ENCODE results near the gene PACSIN3.
A peak's percentile ranks its signal among the peaks of the same experiment; 100 is the strongest.

The PACSIN3 gene

DNA sequence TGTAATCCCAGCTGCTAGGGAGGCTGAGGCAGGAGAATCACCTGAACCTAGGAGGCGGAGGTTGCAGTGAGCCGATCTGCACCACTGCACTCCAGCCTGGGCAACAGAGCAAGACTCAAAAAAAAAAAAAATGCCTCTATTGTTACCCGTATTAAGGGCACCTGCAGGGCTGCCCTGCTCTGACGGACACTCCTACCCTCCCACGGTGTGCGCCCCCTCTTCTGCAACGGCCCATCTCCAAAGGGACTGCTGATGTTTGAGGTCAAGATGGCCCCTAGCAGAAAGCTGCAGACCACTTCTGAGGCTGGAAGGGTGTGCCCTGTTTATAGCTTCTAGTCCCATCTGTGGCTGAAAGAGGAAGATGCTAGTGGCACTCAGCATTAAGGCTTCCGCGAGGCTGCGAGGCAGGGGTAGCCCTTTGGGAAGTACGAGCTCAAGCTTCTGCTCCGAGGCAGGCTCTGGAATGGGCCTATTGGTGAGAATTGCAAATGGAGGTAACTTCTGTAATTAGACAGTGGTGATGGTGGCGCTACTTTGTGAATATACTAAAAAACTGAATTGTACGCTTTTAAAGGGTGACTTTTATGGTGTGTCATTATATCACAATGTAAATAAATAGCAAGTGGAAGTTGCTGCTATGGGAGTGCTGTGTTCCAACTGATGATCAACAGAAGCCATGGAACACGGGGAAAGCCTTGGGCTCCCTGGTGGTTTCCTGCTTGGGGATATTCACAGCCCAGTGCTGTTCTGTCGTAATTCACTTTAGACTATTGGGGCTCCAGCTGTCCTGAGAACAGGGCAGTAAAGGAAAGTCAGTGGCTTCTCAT lies 33.9 kb downstream of the PACSIN3 start:
- no peak for DNase-seq

- no peak for DNase-seq
These were observed 36.5 kb downstream of the PACSIN3 start for GRCh38 chr11:47149782-47150181.

DNA sequence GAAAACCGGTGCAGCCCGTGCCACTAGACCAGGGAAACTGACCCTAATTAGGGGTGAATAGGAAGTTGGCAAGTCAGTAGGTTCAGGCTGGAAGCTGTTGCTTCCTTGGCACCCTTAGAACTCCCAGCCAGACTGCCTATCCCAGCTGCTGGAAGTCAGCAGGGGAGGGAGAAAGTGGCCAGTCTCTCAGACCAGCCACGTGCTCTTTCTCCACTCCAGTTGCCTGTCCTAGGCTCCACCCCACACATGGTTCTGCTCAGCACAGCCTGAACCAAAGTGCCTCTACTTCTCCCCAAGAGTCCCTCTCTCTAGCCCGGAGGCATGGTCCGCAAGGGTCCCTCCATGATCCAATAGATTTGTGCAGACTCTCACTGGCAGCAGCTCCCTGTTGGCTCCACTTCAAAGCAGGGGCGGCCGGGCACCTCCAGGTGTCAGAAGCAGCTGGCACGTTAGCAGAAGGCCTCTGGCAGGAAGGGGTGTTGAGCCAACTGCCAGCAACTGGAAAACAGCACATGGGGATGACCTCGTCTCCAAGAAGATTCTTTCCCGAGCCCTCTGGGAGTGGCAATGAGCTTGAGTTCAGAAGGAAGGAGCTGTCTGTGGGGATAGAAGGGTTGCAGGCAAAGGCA lies 37.2 kb downstream of the PACSIN3 start:
- DNase-seq, result no peak

- no peak for DNase-seq
These were observed 38.0 kb downstream of the PACSIN3 start for GRCh38 chr11:47148270-47148669.

GRCh38 chr11:47147681-47148080 lies 38.6 kb downstream of the PACSIN3 start:
- DNase-seq, result no peak

DNA sequence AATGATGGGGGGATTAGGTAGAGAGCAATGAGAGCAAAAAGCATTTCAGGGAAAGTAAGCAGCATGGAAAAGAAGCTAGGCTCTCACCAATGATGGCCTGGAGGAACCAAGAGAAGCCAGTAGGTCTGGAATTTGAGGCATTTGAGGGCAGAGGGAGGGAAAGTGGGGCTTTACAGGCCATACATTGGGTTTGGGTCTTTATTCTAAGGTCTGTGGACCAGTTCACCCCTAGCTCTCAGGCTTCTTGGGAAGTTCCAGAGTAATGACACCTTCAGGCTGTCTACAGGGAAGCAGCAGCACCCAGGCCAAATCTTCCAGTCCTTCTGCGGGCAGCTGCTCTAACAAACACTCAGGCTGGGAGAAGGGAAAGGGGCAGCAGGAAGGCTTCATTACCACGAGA lies 39.0 kb downstream of the PACSIN3 start:
- DNase-seq, result no peak

DNA sequence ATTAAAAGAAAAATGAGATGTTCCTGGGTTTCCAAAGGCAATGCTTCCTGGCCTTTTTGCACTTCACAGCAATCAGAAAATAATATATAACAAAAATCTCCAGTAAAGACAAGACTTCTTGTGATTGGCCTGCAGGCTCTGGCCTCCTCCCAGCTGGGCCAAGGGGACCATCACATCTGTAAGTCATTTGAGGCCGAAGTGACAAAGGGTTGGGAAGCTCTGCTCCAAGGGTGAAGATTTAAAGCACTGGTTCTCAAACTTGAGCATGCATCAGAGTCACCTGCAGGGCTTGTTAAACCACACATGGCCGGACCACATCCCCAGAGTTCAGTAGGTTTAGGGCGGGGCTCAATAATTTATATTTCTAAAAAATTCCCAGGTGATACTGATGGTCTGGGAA lies 41.7 kb downstream of the PACSIN3 start:
- DNase-seq, result no peak

GRCh38 chr11:47143322-47143721 lies 42.9 kb downstream of the PACSIN3 start:
- no peak for DNase-seq

DNA sequence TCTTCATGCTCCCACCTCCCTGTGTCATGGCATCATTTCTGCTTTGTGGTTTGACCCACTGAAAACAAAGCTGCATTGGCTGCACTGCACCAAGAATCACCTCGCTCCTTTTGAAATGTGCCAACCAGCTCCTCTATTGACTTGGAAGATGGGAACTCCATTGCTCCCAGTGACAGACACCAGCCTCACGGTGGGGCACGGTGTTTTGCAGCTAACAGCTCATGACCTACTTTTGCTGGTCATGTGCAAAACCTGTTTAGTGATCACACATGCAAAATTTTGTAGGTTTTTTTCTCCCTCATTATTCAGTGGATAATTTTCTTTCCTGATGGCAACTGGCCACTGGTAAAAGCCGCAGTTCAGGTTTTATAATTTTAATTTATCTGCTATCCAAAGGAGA lies 46.4 kb downstream of the PACSIN3 start:
- DNase-seq, result no peak

DNA sequence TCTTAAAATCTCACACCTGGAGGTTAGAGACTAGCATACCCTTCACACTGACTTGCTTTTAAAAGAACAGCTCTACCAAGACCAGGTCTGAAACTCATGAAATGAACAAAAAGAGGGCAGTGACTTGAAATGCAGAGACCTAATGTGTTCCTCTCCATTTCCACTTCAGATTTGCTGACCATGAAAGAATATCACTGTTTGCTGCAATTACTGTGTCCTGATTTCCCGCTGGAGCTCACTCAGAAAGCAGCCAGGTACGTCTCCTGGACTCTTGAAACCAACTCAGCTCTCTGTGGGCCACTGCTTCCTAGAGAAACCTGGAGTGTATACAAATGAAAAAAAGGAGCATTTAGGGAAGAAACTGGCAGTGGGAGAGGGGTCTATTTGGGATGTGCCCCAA lies 48.8 kb downstream of the PACSIN3 start:
- DNase-seq, result no peak

- DNase-seq, result no peak
These were observed 49.3 kb downstream of the PACSIN3 start for GRCh38 chr11:47136921-47137320.

DNA sequence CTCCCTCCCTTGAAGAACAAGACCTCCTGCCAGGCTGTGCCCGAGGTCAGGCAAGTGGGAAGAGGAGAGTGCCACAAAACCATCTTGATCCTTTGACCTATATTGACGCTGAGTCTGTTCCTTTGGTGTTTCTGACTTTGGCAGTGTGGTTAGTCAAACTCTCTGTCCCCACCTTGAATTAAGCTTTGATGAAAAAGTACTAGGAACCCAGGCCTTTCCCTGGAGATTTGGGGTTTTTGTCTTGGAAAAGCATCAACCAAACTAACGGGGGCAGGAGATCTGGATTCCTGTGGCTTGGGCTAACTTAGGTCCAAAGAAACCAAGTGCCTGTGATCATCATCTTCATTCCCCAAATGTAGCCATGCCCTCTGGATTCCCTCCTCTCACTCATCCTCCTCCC lies 49.9 kb downstream of the PACSIN3 start:
- no peak for DNase-seq

- DNase-seq, result no peak
These were observed 53.3 kb downstream of the PACSIN3 start for GRCh38 chr11:47132981-47133380.

GRCh38 chr11:47132490-47132889 lies 53.7 kb downstream of the PACSIN3 start:
- no peak for DNase-seq

- DNase-seq, result no peak
These were observed 55.1 kb downstream of the PACSIN3 start for GRCh38 chr11:47131136-47131535.

- peak; percentile 38 for DNase-seq
These were observed 55.7 kb downstream of the PACSIN3 start for GRCh38 chr11:47130543-47130942.
